SK-N-MC (cell line): ENCODE data around the gene EPAS1.
"Not testable (repeated sequence)": the region's sequence is repeated elsewhere in the genome, so short reads cannot be mapped to it uniquely, and the experiment has no call there.

Source experiments
- DNase-seq: peaks from one replicate; pipeline ENCODE4 v3.0.0-alpha.2; 2011; ENCODE audit warnings: low read depth, low spot score
- H3K27ac ChIP-seq: fragments of 200-600 bp; sonication (generic); 2 replicates; pipeline ENCODE4 v1.5.1; 2016; ENCODE audit warnings: mixed run types
- H3K36me3 ChIP-seq: fragments of 200-600 bp; sonication (generic); 2 replicates; pipeline ENCODE4 v1.6.1; 2017; ENCODE audit warnings: antibody characterized with exemption, low read length, mixed read lengths; ENCODE audit not compliant: insufficient read depth
- H3K4me3 ChIP-seq: fragments of 200-600 bp; sonication (generic); 2 replicates; pipeline ENCODE4 v1.5.1; 2016
- H3K9ac ChIP-seq: fragments of 200-600 bp; sonication (generic); 2 replicates; pipeline ENCODE4 v1.8.0; 2017; ENCODE audit warnings: mixed run types, mixed read lengths; ENCODE audit not compliant: insufficient read length
- H3K9me3 ChIP-seq: fragments of 200-600 bp; sonication (generic); 2 replicates; pipeline ENCODE4 v1.6.1; 2017; ENCODE audit warnings: low read depth, mild to moderate bottlenecking, antibody characterized with exemption, low read length, moderate library complexity, mixed read lengths
- EZH2 ChIP-seq: fragments of 200-600 bp; sonication (generic); IDR thresholded peaks from one replicate; pipeline ENCODE4 v1.6.1; 2017; ENCODE audit warnings: antibody characterized with exemption
- FOXP2 ChIP-seq: optimal IDR thresholded peaks from 2 replicates; pipeline ENCODE3; 2011; ENCODE audit warnings: mild to moderate bottlenecking, moderate library complexity; ENCODE audit not compliant: insufficient read depth; ENCODE audit errors: extremely low read length, control extremely low read depth
- POLR2AphosphoS5 ChIP-seq: IDR thresholded peaks from 2 replicates; pipeline ENCODE4 v1.6.1; 2012; ENCODE audit warnings: mild to moderate bottlenecking, low read depth, low read length, borderline replicate concordance

EPAS1 gene

GRCh38 chr2:46393347-46393820 is 96.2 kb downstream of the EPAS1 start:
- no peak for DNase-seq
- H3K4me3 ChIP-seq = no peak overlapping the region
- H3K9ac ChIP-seq = no peak overlapping the region
- H3K36me3 ChIP-seq = no peaks in the 10 kb centered on the region
- TF ChIP-seq EZH2 = no peak
- H3K27ac ChIP-seq = no peak overlapping the region
- no peaks in the 10 kb centered on the region for H3K9me3 ChIP-seq

- no peaks in the 10 kb centered on the region for H3K9me3 ChIP-seq
- H3K9ac ChIP-seq = no peak overlapping the region
- H3K4me3 ChIP-seq = no peak overlapping the region
- TF ChIP-seq FOXP2 (no peak), EZH2 (no peak), POLR2AphosphoS5 (no peak)
- no peak for DNase-seq
- no peak overlapping the region for H3K27ac ChIP-seq
- H3K36me3 ChIP-seq = no peaks in the 10 kb centered on the region
These were observed 96.7 kb downstream of the EPAS1 start for GRCh38 chr2:46393865-46394264.

- no peak overlapping the region for H3K9ac ChIP-seq
- no peak overlapping the region for H3K4me3 ChIP-seq
- no peaks in the 10 kb centered on the region for H3K9me3 ChIP-seq
- TF ChIP-seq FOXP2 (no peak), EZH2 (no peak), POLR2AphosphoS5 (no peak)
- H3K36me3 ChIP-seq = no peaks in the 10 kb centered on the region
- no peak overlapping the region for H3K27ac ChIP-seq
- no peak for DNase-seq
These were observed 97.7 kb downstream of the EPAS1 start for GRCh38 chr2:46394649-46395510.

- not testable (repeated sequence) for H3K36me3 ChIP-seq
These were observed 98.5 kb downstream of the EPAS1 start for GRCh38 chr2:46395730-46396129.

GRCh38 chr2:46400016-46400415 is 102.8 kb downstream of the EPAS1 start:
- H3K9me3 ChIP-seq = no peaks in the 10 kb centered on the region
- no peak overlapping the region for H3K27ac ChIP-seq
- no peak overlapping the region for H3K9ac ChIP-seq
- H3K36me3 ChIP-seq = no peaks in the 10 kb centered on the region
- TF ChIP-seq FOXP2 = no peak
- TF ChIP-seq EZH2 = no peak
- no peak for TF ChIP-seq POLR2AphosphoS5
- H3K4me3 ChIP-seq = no peak overlapping the region
- DNase-seq = no peak

More at GRCh38 chr2:46395730-46396129, 98.5 kb downstream of the EPAS1 start:
- not testable (repeated sequence) for H3K4me3 ChIP-seq, H3K27ac ChIP-seq, H3K9ac ChIP-seq, H3K9me3 ChIP-seq, DNase-seq

- H3K4me3 ChIP-seq = no peak overlapping the region
- H3K36me3 ChIP-seq = no peaks in the 10 kb centered on the region
- TF ChIP-seq FOXP2 (no peak), EZH2 (no peak), POLR2AphosphoS5 (no peak)
- no peaks in the 10 kb centered on the region for H3K9me3 ChIP-seq
- H3K27ac ChIP-seq = no peak overlapping the region
- DNase-seq = no peak
- no peak overlapping the region for H3K9ac ChIP-seq
These were observed 105.7 kb downstream of the EPAS1 start for GRCh38 chr2:46402874-46403273.

- Histone ChIP-seq H3K4me3 (no peak overlapping the region), H3K9ac (no peak overlapping the region), H3K9me3 (no peaks in the 10 kb centered on the region), H3K36me3 (no peaks in the 10 kb centered on the region), H3K27ac (no peak overlapping the region)
- TF ChIP-seq EZH2 (no peak), POLR2AphosphoS5 (no peak), FOXP2 (no peak)
- no peak for DNase-seq
These were observed 107.1 kb downstream of the EPAS1 start for GRCh38 chr2:46404181-46404759.

- H3K36me3 ChIP-seq = no peaks in the 10 kb centered on the region
- TF ChIP-seq FOXP2 (no peak), EZH2 (no peak), POLR2AphosphoS5 (no peak)
- DNase-seq = no peak
- H3K27ac ChIP-seq = no peak overlapping the region
- H3K4me3 ChIP-seq = no peak overlapping the region
- H3K9me3 ChIP-seq = no peaks in the 10 kb centered on the region
- no peak overlapping the region for H3K9ac ChIP-seq
These were observed 110.7 kb downstream of the EPAS1 start for GRCh38 chr2:46407852-46408455.
